Naive thymus-derived CD4-positive, alpha-beta T cell (primary cell): ENCODE data around the gene BRINP1. TPM values are rescaled to one million over a fixed set of nuclear protein-coding genes. Genes with fewer than 3 reads are reported as not detected.

Experiments
- ATAC-seq: fragments of 150-1000 bp; cut with Tn5 transposase; 2 replicates; pipeline ENCODE4 v1.10.0; 2021; ENCODE audit warnings: mild to moderate bottlenecking, moderate library complexity
- CTCF ChIA-PET: fragments of 350-600 bp; sonication (Branson Sonifier 250); formaldehyde crosslinking; loops from one replicate; lab custom pipeline; 2021; ENCODE audit warnings: antibody characterized with exemption; lab: Charles Lee
- POLR2A ChIA-PET: fragments of 350-600 bp; sonication (Branson Sonifier 250); formaldehyde crosslinking; loops from one replicate; lab custom pipeline; 2021; ENCODE audit warnings: antibody characterized with exemption, inconsistent platforms; lab: Charles Lee
- DNase-seq, 9 donors: peaks; one replicate each; pipeline versions ENCODE4 v3.0.0 to v3.0.0-alpha.2; 2020 to 2022; ENCODE audit warnings: mixed read lengths in 1 of 9
- H3K27ac ChIP-seq: one replicate; pipeline ENCODE4 v1.7.0; 2013; ENCODE audit warnings: mild to moderate bottlenecking, low read depth, low read length, moderate library complexity
- H3K27me3 ChIP-seq, 2 donors: one replicate each; pipeline ENCODE4 v1.7.0; 2013; ENCODE audit warnings: low read length in 2 of 2, mild to moderate bottlenecking in 2 of 2, moderate library complexity in 2 of 2; ENCODE audit not compliant: control insufficient read depth in 2 of 2, insufficient read depth in 2 of 2
- H3K36me3 ChIP-seq, 3 experiments: 1 replicate in 2 of 3; 2 replicates in 1 of 3; pipeline ENCODE4 v1.7.0; 2013; ENCODE audit warnings: low read length in 3 of 3, mild to moderate bottlenecking in 3 of 3, moderate library complexity in 1 of 3; ENCODE audit not compliant: insufficient read depth in 3 of 3, control insufficient read depth in 2 of 3
- H3K4me1 ChIP-seq, 2 donors: one replicate each; pipeline ENCODE4 v1.7.0; 2013; ENCODE audit warnings: low read length in 2 of 2, mild to moderate bottlenecking in 2 of 2, moderate library complexity in 1 of 2; ENCODE audit not compliant: control insufficient read depth in 2 of 2, insufficient read depth in 2 of 2
- H3K4me3 ChIP-seq: 2 replicates; pipeline ENCODE4 v1.7.0; 2013; ENCODE audit warnings: mild to moderate bottlenecking, low read length
- H3K9me3 ChIP-seq, 3 experiments: 1 replicate in 2 of 3; 2 replicates in 1 of 3; pipeline ENCODE4 v1.7.0; 2013; ENCODE audit warnings: low read length in 3 of 3; ENCODE audit not compliant: control insufficient read depth in 2 of 3
- H3K27ac Mint-ChIP-seq, 9 donors: one replicate each; pipeline ENCODE4 v1.8.0; 2020 to 2022; ENCODE audit warnings: mixed read lengths in 9 of 9, mild to moderate bottlenecking in 8 of 9, moderate library complexity in 5 of 9, inconsistent platforms in 2 of 9
- H3K27me3 Mint-ChIP-seq, 5 donors: one replicate each; pipeline ENCODE4 v1.8.0; 2021 to 2022; ENCODE audit warnings: mixed read lengths in 5 of 5, mild to moderate bottlenecking in 1 of 5
- H3K36me3 Mint-ChIP-seq, 5 donors: one replicate each; pipeline ENCODE4 v1.8.0; 2020 to 2022; ENCODE audit warnings: mixed read lengths in 5 of 5, mild to moderate bottlenecking in 3 of 5, inconsistent platforms in 1 of 5
- H3K4me1 Mint-ChIP-seq, 7 donors: one replicate each; pipeline ENCODE4 v1.8.0; 2020 to 2022; ENCODE audit warnings: mixed read lengths in 7 of 7, mild to moderate bottlenecking in 3 of 7, inconsistent platforms in 1 of 7
- H3K4me3 Mint-ChIP-seq, 10 donors: one replicate each; pipeline ENCODE4 v1.8.0; 2020 to 2022; ENCODE audit warnings: mild to moderate bottlenecking in 10 of 10, mixed read lengths in 10 of 10, moderate library complexity in 6 of 10, inconsistent platforms in 2 of 10
- H3K9me3 Mint-ChIP-seq, 11 donors: one replicate each; pipeline ENCODE4 v1.8.0; 2020 to 2022; ENCODE audit warnings: mixed read lengths in 11 of 11, mild to moderate bottlenecking in 4 of 11, inconsistent platforms in 1 of 11, moderate library complexity in 1 of 11
- intact Hi-C, 2 donors: fragments of 100-400 bp; cut with micrococcal nuclease; formaldehyde crosslinking; loops; one replicate each; pipeline ENCODE4 v1.15.1; 2023
- polyA plus RNA-seq, 2 donors: library from polyadenylated mRNA; unstranded; fragments of 300-500 nt; fragmentation: Illumina TruSeq; gene quantifications; one replicate each; pipeline ENCODE4 v1.2.3, GENCODE V29; 2021
- total RNA-seq, 6 experiments: library from RNA in 5 of 6; stranded (reverse) in 5 of 6; gene quantifications; 1 replicate in 5 of 6; 2 replicates in 1 of 6; pipeline ENCODE4 v1.2.3 and lab custom pipeline; 2021 to 2026

The BRINP1 gene
- total and polyA plus RNA-seq, 7 experiments from 2014 or later, result not detected

DNA sequence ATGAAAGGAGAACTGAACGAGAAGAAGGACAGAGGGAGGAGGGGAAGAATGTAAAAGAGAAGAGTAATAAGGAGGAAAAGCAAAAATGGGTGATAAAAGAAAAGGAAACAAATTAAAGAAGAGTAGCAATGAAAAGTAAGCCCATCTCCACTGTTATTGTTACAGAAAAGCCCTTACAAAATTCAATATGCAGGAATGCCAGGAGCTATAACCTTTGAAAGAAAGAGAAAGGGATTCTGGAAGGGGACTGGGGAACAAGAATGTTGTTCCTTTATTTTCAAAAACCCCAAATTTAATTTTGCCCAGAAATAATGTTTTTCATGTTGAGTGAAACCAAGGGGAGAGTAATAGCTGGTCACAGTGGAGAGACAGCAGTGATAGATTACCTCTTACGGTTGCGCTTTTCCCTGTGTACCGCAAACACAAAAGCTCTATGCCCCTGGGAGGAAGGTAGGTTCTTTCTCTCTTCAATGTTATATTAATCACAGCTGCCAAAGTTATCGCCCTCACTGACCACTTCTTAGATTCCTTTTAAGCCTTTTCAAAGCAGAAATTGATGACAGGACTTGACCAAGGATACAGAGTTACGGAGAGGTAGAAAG lies 86.7 kb downstream of the BRINP1 start:
- Mint-ChIP-seq H3K9me3 (peaks cover 0 to 10% (median 4%) of the 10 kb centered on the region in 11 donors), H3K36me3 (peaks cover 0 to 8% (median 0%) of the 10 kb centered on the region in 5 donors), H3K4me3 (no peak overlapping the region), H3K4me1 (no peaks in the 10 kb centered on the region), H3K27ac (no peak overlapping the region), H3K27me3 (peaks cover 0 to 32% (median 16%) of the 10 kb centered on the region in 5 donors)
- Histone ChIP-seq H3K27me3 (no peaks in the 10 kb centered on the region), H3K4me3 (no peak overlapping the region), H3K4me1 (no peaks in the 10 kb centered on the region), H3K36me3 (no peaks in the 10 kb centered on the region), H3K27ac (no peak overlapping the region), H3K9me3 (no peaks in the 10 kb centered on the region)
- ATAC-seq (no peak), DNase-seq (no peak)
- intact Hi-C loops, result no loop called here
- ChIA-PET CTCF (no interaction called here), POLR2A (no interaction called here)

DNA sequence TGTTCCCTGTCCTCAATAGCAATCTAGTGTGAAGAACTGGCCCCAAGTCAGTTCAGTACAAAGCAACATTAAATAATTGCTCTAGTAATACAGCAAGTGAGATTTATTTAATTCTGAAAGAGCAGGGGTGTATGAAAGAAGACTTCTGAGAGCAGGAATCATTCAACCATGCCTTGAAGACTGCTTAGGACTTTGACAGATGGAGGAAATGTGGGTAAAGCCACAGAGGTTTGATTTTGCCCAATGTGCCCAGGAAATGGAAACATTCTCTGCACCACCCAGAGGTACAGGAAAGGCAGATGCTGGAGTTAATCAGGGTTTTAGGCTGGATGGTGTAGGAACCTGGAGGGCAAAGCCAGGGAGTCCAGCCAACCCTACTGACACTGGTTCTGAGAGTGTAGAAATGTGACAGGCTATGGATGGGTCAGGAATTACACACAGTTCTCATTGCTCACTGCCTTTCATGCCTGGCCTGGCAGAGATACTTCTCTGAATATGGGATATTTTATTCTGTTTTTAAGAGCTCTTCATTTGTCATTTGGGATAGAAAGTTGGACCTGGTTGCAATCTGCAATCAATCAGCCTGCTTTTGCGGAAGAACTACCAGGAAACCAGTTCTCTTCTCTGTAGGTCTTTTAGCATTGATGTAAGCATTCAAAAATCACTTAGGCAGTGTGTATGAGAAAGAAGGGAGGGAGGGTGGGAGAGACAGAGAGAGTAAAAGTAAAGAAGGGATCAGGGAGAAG lies 88.3 kb downstream of the BRINP1 start:
- Mint-ChIP-seq H3K27ac (no peak overlapping the region), H3K36me3 (peaks cover 0 to 8% (median 0%) of the 10 kb centered on the region in 5 donors), H3K27me3 (peaks cover 0 to 26% (median 15%) of the 10 kb centered on the region in 5 donors), H3K4me1 (no peaks in the 10 kb centered on the region), H3K9me3 (peaks cover 0 to 10% (median 2%) of the 10 kb centered on the region in 11 donors), H3K4me3 (no peak overlapping the region)
- Histone ChIP-seq H3K4me1 (no peaks in the 10 kb centered on the region), H3K4me3 (no peak overlapping the region), H3K27ac (no peak overlapping the region), H3K36me3 (no peaks in the 10 kb centered on the region), H3K9me3 (no peaks in the 10 kb centered on the region), H3K27me3 (no peaks in the 10 kb centered on the region)
- CTCF ChIA-PET, result no interaction called here
- POLR2A ChIA-PET, result no interaction called here
- intact Hi-C loops, result no loop called here
- DNase-seq, result no peak
- ATAC-seq, result no peak

DNA sequence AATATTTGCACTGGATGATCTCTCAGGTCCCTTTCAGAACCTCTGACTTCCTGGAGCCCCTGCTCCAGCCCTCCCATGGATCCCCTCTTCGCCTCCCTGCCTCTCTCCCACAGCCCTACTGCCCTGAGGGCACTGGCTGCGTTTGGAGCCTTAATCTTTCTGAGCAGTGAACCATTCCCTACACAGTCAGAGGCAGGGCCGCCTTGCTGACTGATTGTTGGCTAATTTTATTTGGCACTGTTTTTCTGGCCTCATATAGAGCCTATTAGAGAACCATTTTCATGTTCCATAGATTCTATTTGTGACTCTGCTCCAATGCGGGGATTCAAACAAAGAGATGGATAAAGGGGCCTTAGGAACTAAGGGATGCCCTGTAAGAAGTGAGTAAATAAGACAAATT lies 91.1 kb downstream of the BRINP1 start:
- Histone ChIP-seq H3K4me3 (no peak overlapping the region), H3K9me3 (no peaks in the 10 kb centered on the region), H3K36me3 (no peaks in the 10 kb centered on the region), H3K27me3 (no peaks in the 10 kb centered on the region), H3K4me1 (no peaks in the 10 kb centered on the region), H3K27ac (no peak overlapping the region)
- no peak overlapping the region for H3K4me3 Mint-ChIP-seq
- CTCF ChIA-PET, result no interaction called here
- DNase-seq (no peak), ATAC-seq (no peak)
- POLR2A ChIA-PET, result no interaction called here
- intact Hi-C loops, result no loop called here
- peaks cover 0 to 3% (median 0%) of the 10 kb centered on the region in 5 donors for H3K36me3 Mint-ChIP-seq
- H3K4me1 Mint-ChIP-seq, result no peaks in the 10 kb centered on the region
- peaks cover 0 to 16% (median 0%) of the 10 kb centered on the region in 5 donors for H3K27me3 Mint-ChIP-seq
- H3K9me3 Mint-ChIP-seq, result peaks cover 0 to 7% (median 0%) of the 10 kb centered on the region in 11 donors
- H3K27ac Mint-ChIP-seq, result no peak overlapping the region

DNA sequence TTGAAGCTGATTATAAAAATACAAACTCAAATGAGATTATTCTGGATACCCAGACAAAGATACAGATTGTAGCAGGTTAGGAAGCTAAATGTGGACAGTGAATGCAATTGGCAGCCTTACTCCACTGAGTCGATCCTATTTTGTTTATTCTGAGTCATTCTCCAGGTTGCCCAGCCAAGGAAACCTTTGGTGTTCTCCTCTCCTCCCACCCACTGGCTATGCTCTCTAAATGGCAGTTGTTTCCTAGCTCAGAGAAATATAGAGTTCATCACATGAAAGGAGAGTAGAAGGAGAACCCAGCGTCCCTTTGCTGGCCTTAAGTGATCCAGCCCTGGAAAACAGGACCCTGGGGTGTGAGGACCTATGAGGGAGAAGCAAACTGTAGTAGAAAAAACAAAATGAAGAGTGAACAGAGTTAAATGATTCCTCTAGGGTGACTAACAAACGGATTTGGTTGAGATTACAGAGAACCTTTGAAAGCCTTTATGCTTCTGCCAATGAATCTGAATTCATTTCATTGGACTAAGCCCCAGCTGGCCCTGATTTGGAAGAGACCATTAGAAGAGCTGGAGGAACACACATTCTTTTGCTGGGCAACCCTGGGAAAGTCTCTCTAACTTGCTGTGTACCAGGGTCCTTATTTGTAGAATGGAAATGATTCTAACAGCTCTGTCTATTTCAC lies 95.1 kb downstream of the BRINP1 start:
- ATAC-seq (no peak), DNase-seq (no peak)
- ChIA-PET POLR2A (no interaction called here), CTCF (no interaction called here)
- no peak overlapping the region for H3K27ac Mint-ChIP-seq
- H3K9me3 Mint-ChIP-seq, result peaks cover 0 to 13% (median 0%) of the 10 kb centered on the region in 11 donors
- no peak overlapping the region for H3K4me3 Mint-ChIP-seq
- intact Hi-C loops, result no loop called here
- Histone ChIP-seq H3K4me3 (no peak overlapping the region), H3K36me3 (no peaks in the 10 kb centered on the region), H3K9me3 (no peaks in the 10 kb centered on the region), H3K27ac (no peak overlapping the region), H3K4me1 (no peaks in the 10 kb centered on the region), H3K27me3 (no peaks in the 10 kb centered on the region)
- peaks cover 0 to 3% (median 0%) of the 10 kb centered on the region in 5 donors for H3K36me3 Mint-ChIP-seq
- no peaks in the 10 kb centered on the region for H3K4me1 Mint-ChIP-seq
- H3K27me3 Mint-ChIP-seq, result no peaks in the 10 kb centered on the region

DNA sequence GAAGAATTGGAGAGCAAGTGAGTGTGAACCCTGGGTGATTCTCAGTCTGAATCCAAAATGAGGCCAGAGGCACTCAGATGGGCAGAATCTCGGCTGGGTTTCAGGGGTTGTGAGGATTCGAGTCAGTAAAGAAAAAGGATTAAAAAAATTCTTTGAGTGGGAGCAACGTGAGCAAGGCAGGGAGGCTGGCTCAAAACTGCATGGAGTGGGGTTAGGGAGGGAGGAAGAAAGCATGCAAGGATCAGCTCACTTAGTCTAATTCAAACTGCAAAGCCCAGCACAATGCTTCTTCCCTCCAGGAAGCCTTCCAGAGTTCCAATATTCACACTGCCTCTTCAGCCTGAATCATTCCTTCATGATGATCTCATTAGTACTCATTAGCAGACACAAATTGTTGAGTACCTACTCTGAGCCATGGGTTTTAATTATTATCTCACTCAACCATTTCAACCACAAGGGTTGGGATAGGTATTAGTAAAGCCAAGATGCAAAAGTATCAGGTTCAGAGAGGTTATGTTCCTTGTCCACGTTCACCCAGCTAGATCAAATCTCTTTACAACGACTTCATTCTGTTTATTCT lies 95.8 kb downstream of the BRINP1 start:
- H3K9me3 Mint-ChIP-seq, result peaks cover 0 to 13% (median 3%) of the 10 kb centered on the region in 11 donors
- POLR2A ChIA-PET, result no interaction called here
- H3K4me3 Mint-ChIP-seq, result no peak overlapping the region
- H3K27me3 Mint-ChIP-seq, result peaks cover 0 to 3% (median 0%) of the 10 kb centered on the region in 5 donors
- intact Hi-C loops, result no loop called here
- Histone ChIP-seq H3K27me3 (no peaks in the 10 kb centered on the region), H3K9me3 (no peaks in the 10 kb centered on the region), H3K36me3 (no peaks in the 10 kb centered on the region), H3K4me1 (no peaks in the 10 kb centered on the region), H3K27ac (no peak overlapping the region), H3K4me3 (no peak overlapping the region)
- ATAC-seq (no peak), DNase-seq (no peak)
- H3K27ac Mint-ChIP-seq, result no peak overlapping the region
- CTCF ChIA-PET, result no interaction called here
- no peaks in the 10 kb centered on the region for H3K4me1 Mint-ChIP-seq
- H3K36me3 Mint-ChIP-seq, result peaks cover 0 to 3% (median 0%) of the 10 kb centered on the region in 5 donors

DNA sequence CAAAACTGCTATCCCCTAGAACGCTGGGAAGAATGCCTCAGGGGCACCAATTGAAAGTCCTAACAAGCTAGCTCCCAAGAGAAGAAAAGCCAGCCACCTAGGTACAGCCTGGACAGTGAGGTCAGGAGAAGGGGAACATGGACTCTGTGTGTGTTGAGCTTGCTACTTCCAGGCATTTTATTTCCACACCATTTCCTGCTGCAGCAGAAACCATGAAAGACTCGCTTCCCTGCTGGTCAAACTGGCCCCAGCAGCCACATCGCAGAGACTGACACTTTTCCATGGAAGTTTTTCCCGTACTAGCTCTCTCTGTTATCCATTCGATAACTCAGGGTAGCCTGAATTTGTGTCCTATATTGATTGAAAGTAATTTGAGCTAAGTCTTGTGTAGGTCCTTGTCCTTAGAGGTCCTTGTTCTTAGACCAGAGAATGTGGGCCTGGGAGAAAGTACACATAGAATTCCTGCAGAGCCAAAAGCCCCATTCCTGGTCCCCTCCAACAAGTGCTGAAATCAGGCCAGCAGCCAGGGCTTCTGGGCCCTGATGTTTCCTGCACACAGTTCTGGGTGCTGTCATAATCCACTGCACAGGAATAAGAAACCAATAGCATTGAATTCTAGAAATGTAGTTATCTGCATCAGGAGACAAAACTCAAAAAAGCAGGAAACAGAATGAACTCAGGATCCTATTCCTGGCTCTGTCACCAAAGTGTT lies 96.6 kb downstream of the BRINP1 start:
- ATAC-seq (no peak), DNase-seq (no peak)
- intact Hi-C loops, result no loop called here
- H3K4me3 ChIP-seq, result no peak overlapping the region
- no peak overlapping the region for H3K27ac Mint-ChIP-seq
- no peaks in the 10 kb centered on the region for H3K27me3 ChIP-seq
- H3K4me1 ChIP-seq, result no peaks in the 10 kb centered on the region
- no peak overlapping the region for H3K27ac ChIP-seq
- H3K27me3 Mint-ChIP-seq, result peaks cover 0 to 4% (median 0%) of the 10 kb centered on the region in 5 donors
- no peaks in the 10 kb centered on the region for H3K4me1 Mint-ChIP-seq
- peaks cover 0 to 13% (median 3%) of the 10 kb centered on the region in 11 donors for H3K9me3 Mint-ChIP-seq
- no peak overlapping the region for H3K4me3 Mint-ChIP-seq
- H3K36me3 Mint-ChIP-seq, result no peaks in the 10 kb centered on the region
- H3K9me3 ChIP-seq, result no peaks in the 10 kb centered on the region
- ChIA-PET CTCF (no interaction called here), POLR2A (no interaction called here)
- no peaks in the 10 kb centered on the region for H3K36me3 ChIP-seq
